PC-3 (cell line): ENCODE measurements around the gene PRDM15. TPM values are rescaled to one million over a fixed set of nuclear protein-coding genes. Genes with fewer than 3 reads are reported as not detected.

ENCODE experiments used
- ATAC-seq: fragments of 200-7000 bp; cut with Tn5 transposase; 2 replicates; pipeline ENCODE4 v1.9.1; 2020; ENCODE audit warnings: mild to moderate bottlenecking, moderate library complexity
- BruUV-seq: library from RNA; stranded (reverse); fragments of 400-500 nt; replicated peaks from 2 replicates; lab custom pipeline; 2021; lab: Mats Ljungman, UMichigan
- CTCF ChIA-PET: fragments of 300-600 bp; sonication (Branson Sonifier 250); formaldehyde crosslinking; loops from one replicate; lab custom pipeline; 2022; ENCODE audit warnings: antibody characterized with exemption; lab: Charles Lee
- POLR2A ChIA-PET: fragments of 300-600 bp; sonication (Branson Sonifier 250); formaldehyde crosslinking; loops from one replicate; lab custom pipeline; 2022; ENCODE audit warnings: antibody characterized with exemption; ENCODE audit not compliant: unreplicated experiment; lab: Charles Lee
- DNase-seq: peaks from one replicate; pipeline ENCODE4 v3.0.0-alpha.2; 2015
- H2AFZ ChIP-seq: fragments of 300-600 bp; sonication (generic); 2 replicates; pipeline ENCODE4 v1.6.0; 2016; ENCODE audit warnings: antibody characterized with exemption, low read length
- H3F3A ChIP-seq: fragments of 300-600 bp; sonication (generic); one replicate; pipeline ENCODE4 v1.6.0; 2017; ENCODE audit warnings: antibody characterized with exemption, low read length, control low read depth, mild to moderate bottlenecking; ENCODE audit not compliant: unreplicated experiment
- H3K27ac ChIP-seq: fragments of 300-600 bp; sonication (generic); 2 replicates; pipeline ENCODE4 v1.5.1; 2016; ENCODE audit warnings: mild to moderate bottlenecking, low read length
- H3K27me3 ChIP-seq: fragments of 300-600 bp; sonication (generic); 2 replicates; pipeline ENCODE4 v1.6.1; 2016; ENCODE audit warnings: low read length, mixed read lengths
- H3K36me3 ChIP-seq: fragments of 300-600 bp; sonication (generic); 2 replicates; pipeline ENCODE4 v1.6.1; 2016; ENCODE audit warnings: low read depth, mixed run types, low read length, mixed read lengths
- H3K4me1 ChIP-seq: fragments of 300-600 bp; sonication (generic); 2 replicates; pipeline ENCODE4 v1.5.1; 2016; ENCODE audit warnings: low read length; ENCODE audit not compliant: insufficient read depth
- H3K4me2 ChIP-seq: fragments of 300-600 bp; sonication (generic); 2 replicates; pipeline ENCODE4 v1.6.0; 2016; ENCODE audit warnings: low read length
- H3K4me3 ChIP-seq: fragments of 300-600 bp; sonication (generic); 2 replicates; pipeline ENCODE4 v1.5.1; 2016; ENCODE audit warnings: mild to moderate bottlenecking, low read length, mixed read lengths
- H3K79me2 ChIP-seq: fragments of 300-600 bp; sonication (generic); 2 replicates; pipeline ENCODE4 v1.6.1; 2017; ENCODE audit warnings: low read length, mixed read lengths
- H3K9ac ChIP-seq: fragments of 300-600 bp; sonication (generic); 2 replicates; pipeline ENCODE4 v1.6.0; 2016; ENCODE audit warnings: mild to moderate bottlenecking, low read length
- H3K9me2 ChIP-seq: fragments of 300-600 bp; sonication (generic); replicated peaks from 2 replicates; pipeline ENCODE4 v1.6.1; 2016; ENCODE audit warnings: mixed run types, low read length, mixed read lengths
- H3K9me3 ChIP-seq: fragments of 300-600 bp; sonication (generic); 2 replicates; pipeline ENCODE4 v1.6.1; 2016; ENCODE audit warnings: low read length, mixed read lengths
- H4K20me1 ChIP-seq: fragments of 300-600 bp; sonication (generic); 2 replicates; pipeline ENCODE4 v1.6.1; 2016; ENCODE audit warnings: low read length, mixed read lengths
- EZH2 ChIP-seq: fragments of 300-600 bp; sonication (generic); IDR thresholded peaks from one replicate; pipeline ENCODE4 v1.6.1; 2017; ENCODE audit warnings: antibody characterized with exemption, mild to moderate bottlenecking, low read length; ENCODE audit not compliant: unreplicated experiment
- EZH2phosphoT487 ChIP-seq: fragments of 300-600 bp; sonication (generic); IDR thresholded peaks from 2 replicates; pipeline ENCODE4 v1.6.1; 2018; ENCODE audit warnings: mild to moderate bottlenecking, antibody characterized with exemption, low read length, borderline replicate concordance
- intact Hi-C: fragments of 100-400 bp; cut with micrococcal nuclease; formaldehyde crosslinking; loops from 2 replicates; pipeline ENCODE4 v1.9.0; 2023
- total RNA-seq: library from RNA; depleted of rRNA; stranded (reverse); fragments of >200 nt; gene quantifications from 2 replicates; pipeline ENCODE4 v1.2.3, GENCODE V29; 2014
- TF ChIP-seq, protein P1 (sequence below): fragments of 300-600 bp; sonication (generic); conservative IDR thresholded peaks from 2 replicates; pipeline ENCODE4 v1.5.1; 2017; ENCODE audit warnings: antibody characterized with exemption, low read depth, mild to moderate bottlenecking, low read length

PRDM15 gene
- total RNA-seq, 1 experiment from 2014 or later: 13.4 TPM

- Histone ChIP-seq H3K4me1 (no peaks in the 10 kb centered on the region), H3K4me3 (no peak overlapping the region), H3K36me3 (peaks cover 68% of the 10 kb centered on the region), H3F3A (no peaks in the 10 kb centered on the region), H3K9ac (no peak overlapping the region), H2AFZ (no peak overlapping the region), H3K79me2 (no peaks in the 10 kb centered on the region), H3K27ac (no peak overlapping the region), H3K9me3 (no peaks in the 10 kb centered on the region), H3K27me3 (no peaks in the 10 kb centered on the region), H3K4me2 (no peak overlapping the region), H3K9me2 (no peaks in the 10 kb centered on the region), H4K20me1 (no peaks in the 10 kb centered on the region)
- DNase-seq (no peak), ATAC-seq (no peak)
- intact Hi-C loops: no loop called here
- ChIA-PET POLR2A (no interaction called here), CTCF (no interaction called here)
- no peak for TF ChIP-seq EZH2phosphoT487
- TF ChIP-seq EZH2: no peak
- TF ChIP-seq, protein P1, sequence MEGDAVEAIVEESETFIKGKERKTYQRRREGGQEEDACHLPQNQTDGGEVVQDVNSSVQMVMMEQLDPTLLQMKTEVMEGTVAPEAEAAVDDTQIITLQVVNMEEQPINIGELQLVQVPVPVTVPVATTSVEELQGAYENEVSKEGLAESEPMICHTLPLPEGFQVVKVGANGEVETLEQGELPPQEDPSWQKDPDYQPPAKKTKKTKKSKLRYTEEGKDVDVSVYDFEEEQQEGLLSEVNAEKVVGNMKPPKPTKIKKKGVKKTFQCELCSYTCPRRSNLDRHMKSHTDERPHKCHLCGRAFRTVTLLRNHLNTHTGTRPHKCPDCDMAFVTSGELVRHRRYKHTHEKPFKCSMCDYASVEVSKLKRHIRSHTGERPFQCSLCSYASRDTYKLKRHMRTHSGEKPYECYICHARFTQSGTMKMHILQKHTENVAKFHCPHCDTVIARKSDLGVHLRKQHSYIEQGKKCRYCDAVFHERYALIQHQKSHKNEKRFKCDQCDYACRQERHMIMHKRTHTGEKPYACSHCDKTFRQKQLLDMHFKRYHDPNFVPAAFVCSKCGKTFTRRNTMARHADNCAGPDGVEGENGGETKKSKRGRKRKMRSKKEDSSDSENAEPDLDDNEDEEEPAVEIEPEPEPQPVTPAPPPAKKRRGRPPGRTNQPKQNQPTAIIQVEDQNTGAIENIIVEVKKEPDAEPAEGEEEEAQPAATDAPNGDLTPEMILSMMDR: no peak
- no TSS peak for BruUV-seq
Measured at GRCh38 chr21:41913230-41913629, 34.1 kb upstream of the PRDM15 start.

DNA sequence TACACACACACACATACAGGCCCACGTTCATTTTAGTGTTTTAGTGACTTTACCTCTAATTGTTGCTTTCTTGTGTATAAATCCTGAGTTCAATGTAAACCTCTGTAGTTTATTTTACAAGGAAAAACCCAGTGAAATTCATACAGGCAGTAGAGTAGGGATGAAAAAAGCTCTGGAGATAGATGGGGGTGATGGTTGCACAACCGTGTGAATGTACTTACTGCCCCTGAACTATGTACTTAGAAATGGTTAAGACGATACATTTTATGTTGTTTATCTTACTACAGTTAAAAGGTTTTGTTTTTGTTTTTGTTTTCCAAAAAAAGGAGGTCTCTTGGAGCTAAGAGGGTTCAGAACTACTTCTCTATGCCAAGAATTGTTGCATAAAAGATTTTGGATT, 29.7 kb upstream of the PRDM15 start:
- POLR2A ChIA-PET: interaction anchor here (0.6 kb wide), 1 partner anchor 606 kb away, joined by 5 read pairs; no protein-coding TSS in a partner anchor
- no TSS peak for BruUV-seq
- no peak for ATAC-seq

More for the DNA sequence above, 29.7 kb upstream of the PRDM15 start:
- TF ChIP-seq, protein P1: no peak
- no peak for TF ChIP-seq EZH2phosphoT487
- TF ChIP-seq EZH2: no peak
- H3K27ac ChIP-seq: no peak overlapping the region
- H3K4me1 ChIP-seq: no peaks in the 10 kb centered on the region
- no peak overlapping the region for H3K9ac ChIP-seq
- no peak overlapping the region for H3K4me2 ChIP-seq
- H3K27me3 ChIP-seq: no peaks in the 10 kb centered on the region
- H4K20me1 ChIP-seq: no peaks in the 10 kb centered on the region
- no peak overlapping the region for H3K4me3 ChIP-seq
- no peaks in the 10 kb centered on the region for H3F3A ChIP-seq
- H3K79me2 ChIP-seq: no peaks in the 10 kb centered on the region
- no peak overlapping the region for H2AFZ ChIP-seq
- DNase-seq: no peak
- H3K9me3 ChIP-seq: no peaks in the 10 kb centered on the region
- CTCF ChIA-PET: no interaction called here
- H3K9me2 ChIP-seq: no peaks in the 10 kb centered on the region
- peaks cover 62% of the 10 kb centered on the region for H3K36me3 ChIP-seq
- intact Hi-C loops: no loop called here
